Measurements from ENCODE around the gene ZNF385C.

The ZNF385C gene

GRCh38 chr17:42130310-42130936, 32.1 kb upstream of the ZNF385C start:
- no peak for TF ChIP-seq SPI1 (IDR thresholded peaks at IDR 0.05; ENCODE audit: borderline replicate concordance, low read depth)
- no peak for TF ChIP-seq GABPA (IDR thresholded peaks at IDR 0.05; ENCODE audit: low read depth)
- no peak for TF ChIP-seq POLR2AphosphoS5 (IDR thresholded peaks at IDR 0.05; ENCODE audit: low read depth)
- no peak for TF ChIP-seq CTCF (IDR thresholded peaks at IDR 0.05; ENCODE audit: insufficient read depth, low read length)
- TF ChIP-seq REST (IDR thresholded peaks at IDR 0.05; ENCODE audit: insufficient replicate concordance, low read depth), result no peak
- DNase-seq (ENCODE audit: low read depth in 1 of 2, low spot score in 1 of 2), result no peak
- H3K27me3 ChIP-seq (ENCODE audit: insufficient read depth, poor library complexity, severe bottlenecking), result no peaks in the 10 kb centered on the region
- H3K4me3 ChIP-seq (replicated peaks; ENCODE audit: insufficient read depth, low read length), result no peak overlapping the region
- no peak overlapping the region for H3K27ac ChIP-seq (replicated peaks)

GRCh38 chr17:42129109-42129837, 31.0 kb upstream of the ZNF385C start:
- H3K27me3 ChIP-seq (ENCODE audit: insufficient read depth, poor library complexity, severe bottlenecking), result no peaks in the 10 kb centered on the region
- no peak overlapping the region for H3K4me3 ChIP-seq (replicated peaks; ENCODE audit: insufficient read depth, low read length)
- no peak for DNase-seq (ENCODE audit: low read depth in 1 of 2, low spot score in 1 of 2)
- H3K27ac ChIP-seq (replicated peaks), result no peak overlapping the region
- TF ChIP-seq REST (IDR thresholded peaks at IDR 0.05; ENCODE audit: insufficient replicate concordance, low read depth), result no peak
- no peak for TF ChIP-seq GABPA (IDR thresholded peaks at IDR 0.05; ENCODE audit: low read depth)
- no peak for TF ChIP-seq SPI1 (IDR thresholded peaks at IDR 0.05; ENCODE audit: borderline replicate concordance, low read depth)
- no peak for TF ChIP-seq CTCF (IDR thresholded peaks at IDR 0.05; ENCODE audit: insufficient read depth, low read length)
- no peak for TF ChIP-seq POLR2AphosphoS5 (IDR thresholded peaks at IDR 0.05; ENCODE audit: low read depth)

GRCh38 chr17:42127414-42127813, 29.1 kb upstream of the ZNF385C start:
- no peaks in the 10 kb centered on the region for H3K27me3 ChIP-seq (ENCODE audit: insufficient read depth, poor library complexity, severe bottlenecking)
- H3K4me3 ChIP-seq (replicated peaks; ENCODE audit: insufficient read depth, low read length), result no peak overlapping the region
- H3K27ac ChIP-seq (replicated peaks), result no peak overlapping the region
- no peak for DNase-seq (ENCODE audit: low read depth in 1 of 2, low spot score in 1 of 2)
- TF ChIP-seq POLR2AphosphoS5 (IDR thresholded peaks at IDR 0.05; ENCODE audit: low read depth), result no peak
- TF ChIP-seq GABPA (IDR thresholded peaks at IDR 0.05; ENCODE audit: low read depth), result no peak
- no peak for TF ChIP-seq CTCF (IDR thresholded peaks at IDR 0.05; ENCODE audit: insufficient read depth, low read length)
- no peak for TF ChIP-seq SPI1 (IDR thresholded peaks at IDR 0.05; ENCODE audit: borderline replicate concordance, low read depth)
- no peak for TF ChIP-seq REST (IDR thresholded peaks at IDR 0.05; ENCODE audit: insufficient replicate concordance, low read depth)
